Dendritic cell treated with granulocyte-macrophage colony-stimulating factor and Interleukin-4, amounts not matched to agents 40 ng/mL and 50 ng/mL, for 4 days (primary cell): ENCODE measurements around the gene RPGRIP1L.

Experiments
- H3K27ac Mint-ChIP-seq: one replicate; pipeline ENCODE4 v1.8.0; 2022; ENCODE audit warnings: mild to moderate bottlenecking, mixed read lengths
- H3K27me3 Mint-ChIP-seq: one replicate; pipeline ENCODE4 v1.8.0; 2022; ENCODE audit warnings: mild to moderate bottlenecking, mixed read lengths
- H3K36me3 Mint-ChIP-seq: one replicate; pipeline ENCODE4 v1.8.0; 2022; ENCODE audit warnings: low read depth, mixed read lengths
- H3K4me1 Mint-ChIP-seq: one replicate; pipeline ENCODE4 v1.8.0; 2022; ENCODE audit warnings: low read depth, mixed read lengths
- H3K4me3 Mint-ChIP-seq: one replicate; pipeline ENCODE4 v1.8.0; 2022; ENCODE audit warnings: mild to moderate bottlenecking, moderate library complexity, mixed read lengths
- H3K9me3 Mint-ChIP-seq: one replicate; pipeline ENCODE4 v1.8.0; 2022; ENCODE audit warnings: mixed read lengths
- intact Hi-C: fragments of 100-400 bp; cut with micrococcal nuclease; formaldehyde crosslinking; loops from one replicate; pipeline ENCODE4 v1.15.0; 2022

RPGRIP1L gene

GRCh38 chr16:53588081-53588648 lies 115.5 kb downstream of the RPGRIP1L start:
- Mint-ChIP-seq H3K27ac (no peak overlapping the region), H3K9me3 (no peaks in the 10 kb centered on the region), H3K4me3 (no peak overlapping the region), H3K4me1 (peaks cover 7% of the 10 kb centered on the region), H3K27me3 (no peaks in the 10 kb centered on the region), H3K36me3 (no peaks in the 10 kb centered on the region)
- intact Hi-C loops = no loop called here

GRCh38 chr16:53583401-53583800 lies 120.3 kb downstream of the RPGRIP1L start:
- no peaks in the 10 kb centered on the region for H3K36me3 Mint-ChIP-seq
- intact Hi-C loops = no loop called here
- no peak overlapping the region for H3K27ac Mint-ChIP-seq
- H3K27me3 Mint-ChIP-seq = no peaks in the 10 kb centered on the region
- H3K4me1 Mint-ChIP-seq = peaks cover 10% of the 10 kb centered on the region
- H3K9me3 Mint-ChIP-seq = no peaks in the 10 kb centered on the region
- H3K4me3 Mint-ChIP-seq = no peak overlapping the region

- no peaks in the 10 kb centered on the region for H3K27me3 Mint-ChIP-seq
- H3K36me3 Mint-ChIP-seq = no peaks in the 10 kb centered on the region
- H3K4me3 Mint-ChIP-seq = no peak overlapping the region
- H3K27ac Mint-ChIP-seq = no peak overlapping the region
- intact Hi-C loops = no loop called here
- H3K4me1 Mint-ChIP-seq = peaks cover 10% of the 10 kb centered on the region
- H3K9me3 Mint-ChIP-seq = no peaks in the 10 kb centered on the region
These were observed 121.9 kb downstream of the RPGRIP1L start for GRCh38 chr16:53581784-53582183.

GRCh38 chr16:53580038-53580802 lies 123.4 kb downstream of the RPGRIP1L start:
- H3K4me3 Mint-ChIP-seq = no peak overlapping the region
- H3K9me3 Mint-ChIP-seq = no peaks in the 10 kb centered on the region
- no peak overlapping the region for H3K27ac Mint-ChIP-seq
- H3K36me3 Mint-ChIP-seq = no peaks in the 10 kb centered on the region
- intact Hi-C loops = no loop called here
- H3K4me1 Mint-ChIP-seq = peaks cover 10% of the 10 kb centered on the region
- no peaks in the 10 kb centered on the region for H3K27me3 Mint-ChIP-seq

- Mint-ChIP-seq H3K4me1 (no peaks in the 10 kb centered on the region), H3K27me3 (no peaks in the 10 kb centered on the region)
- intact Hi-C loops = no loop called here
These were observed 126.8 kb downstream of the RPGRIP1L start for GRCh38 chr16:53576904-53577303.

GRCh38 chr16:53576210-53576609 lies 127.4 kb downstream of the RPGRIP1L start:
- Mint-ChIP-seq H3K27me3 (no peaks in the 10 kb centered on the region), H3K9me3 (peaks cover 18% of the 10 kb centered on the region)

More at GRCh38 chr16:53576904-53577303, 126.8 kb downstream of the RPGRIP1L start:
- Mint-ChIP-seq H3K36me3 (no peaks in the 10 kb centered on the region), H3K4me3 (no peak overlapping the region), H3K27ac (no peak overlapping the region), H3K9me3 (peaks cover 11% of the 10 kb centered on the region)

GRCh38 chr16:53571763-53572162 lies 131.9 kb downstream of the RPGRIP1L start:
- peaks cover 3% of the 10 kb centered on the region for H3K27me3 Mint-ChIP-seq
- intact Hi-C loops = no loop called here
- no peaks in the 10 kb centered on the region for H3K36me3 Mint-ChIP-seq
- H3K27ac Mint-ChIP-seq = no peak overlapping the region
- H3K9me3 Mint-ChIP-seq = peaks cover 32% of the 10 kb centered on the region
- no peaks in the 10 kb centered on the region for H3K4me1 Mint-ChIP-seq
- no peak overlapping the region for H3K4me3 Mint-ChIP-seq

More at GRCh38 chr16:53576210-53576609, 127.4 kb downstream of the RPGRIP1L start:
- intact Hi-C loops = no loop called here
- Mint-ChIP-seq H3K4me3 (no peak overlapping the region), H3K27ac (no peak overlapping the region), H3K4me1 (no peaks in the 10 kb centered on the region), H3K36me3 (no peaks in the 10 kb centered on the region)

GRCh38 chr16:53566552-53567245 lies 137.0 kb downstream of the RPGRIP1L start:
- H3K36me3 Mint-ChIP-seq = no peaks in the 10 kb centered on the region
- peaks cover 19% of the 10 kb centered on the region for H3K9me3 Mint-ChIP-seq
- no peak overlapping the region for H3K4me3 Mint-ChIP-seq
- H3K27ac Mint-ChIP-seq = no peak overlapping the region
- H3K27me3 Mint-ChIP-seq = peaks cover 3% of the 10 kb centered on the region
- H3K4me1 Mint-ChIP-seq = no peaks in the 10 kb centered on the region
- intact Hi-C loops = no loop called here

GRCh38 chr16:53565296-53565863 lies 138.3 kb downstream of the RPGRIP1L start:
- H3K27me3 Mint-ChIP-seq = peaks cover 3% of the 10 kb centered on the region
- H3K9me3 Mint-ChIP-seq = peaks cover 6% of the 10 kb centered on the region
- H3K27ac Mint-ChIP-seq = no peak overlapping the region

GRCh38 chr16:53563426-53563825 lies 140.2 kb downstream of the RPGRIP1L start:
- no peak overlapping the region for H3K4me3 Mint-ChIP-seq
- H3K27me3 Mint-ChIP-seq = peaks cover 1% of the 10 kb centered on the region
- H3K4me1 Mint-ChIP-seq = no peaks in the 10 kb centered on the region
- intact Hi-C loops = no loop called here
- H3K27ac Mint-ChIP-seq = no peak overlapping the region
- H3K9me3 Mint-ChIP-seq = no peaks in the 10 kb centered on the region
- no peaks in the 10 kb centered on the region for H3K36me3 Mint-ChIP-seq

More at GRCh38 chr16:53565296-53565863, 138.3 kb downstream of the RPGRIP1L start:
- Mint-ChIP-seq H3K4me1 (no peaks in the 10 kb centered on the region), H3K4me3 (no peak overlapping the region), H3K36me3 (no peaks in the 10 kb centered on the region)
- intact Hi-C loops = no loop called here

- peaks cover 2% of the 10 kb centered on the region for H3K27me3 Mint-ChIP-seq
- H3K27ac Mint-ChIP-seq = no peak overlapping the region
These were observed 142.4 kb downstream of the RPGRIP1L start for GRCh38 chr16:53561101-53561888.

GRCh38 chr16:53559270-53559951 lies 144.2 kb downstream of the RPGRIP1L start:
- Mint-ChIP-seq H3K27me3 (peaks cover 2% of the 10 kb centered on the region), H3K9me3 (no peaks in the 10 kb centered on the region), H3K36me3 (no peaks in the 10 kb centered on the region), H3K27ac (no peak overlapping the region), H3K4me1 (no peaks in the 10 kb centered on the region), H3K4me3 (no peak overlapping the region)
- intact Hi-C loops = no loop called here

More at GRCh38 chr16:53561101-53561888, 142.4 kb downstream of the RPGRIP1L start:
- intact Hi-C loops = no loop called here
- no peaks in the 10 kb centered on the region for H3K36me3 Mint-ChIP-seq
- H3K9me3 Mint-ChIP-seq = no peaks in the 10 kb centered on the region
- no peak overlapping the region for H3K4me3 Mint-ChIP-seq
- no peaks in the 10 kb centered on the region for H3K4me1 Mint-ChIP-seq

- no peak overlapping the region for H3K4me3 Mint-ChIP-seq
- H3K27ac Mint-ChIP-seq = no peak overlapping the region
- no peaks in the 10 kb centered on the region for H3K4me1 Mint-ChIP-seq
- no peaks in the 10 kb centered on the region for H3K36me3 Mint-ChIP-seq
- intact Hi-C loops = no loop called here
- peaks cover 2% of the 10 kb centered on the region for H3K27me3 Mint-ChIP-seq
- no peaks in the 10 kb centered on the region for H3K9me3 Mint-ChIP-seq
These were observed 144.9 kb downstream of the RPGRIP1L start for GRCh38 chr16:53558710-53559109.
